Measurements from ENCODE around the gene NT5C.

Gene NT5C

GRCh38 chr17:75115555-75115954, 16.0 kb downstream of the NT5C start:
- no peak for DNase-seq (ENCODE audit: low read depth)

DNA sequence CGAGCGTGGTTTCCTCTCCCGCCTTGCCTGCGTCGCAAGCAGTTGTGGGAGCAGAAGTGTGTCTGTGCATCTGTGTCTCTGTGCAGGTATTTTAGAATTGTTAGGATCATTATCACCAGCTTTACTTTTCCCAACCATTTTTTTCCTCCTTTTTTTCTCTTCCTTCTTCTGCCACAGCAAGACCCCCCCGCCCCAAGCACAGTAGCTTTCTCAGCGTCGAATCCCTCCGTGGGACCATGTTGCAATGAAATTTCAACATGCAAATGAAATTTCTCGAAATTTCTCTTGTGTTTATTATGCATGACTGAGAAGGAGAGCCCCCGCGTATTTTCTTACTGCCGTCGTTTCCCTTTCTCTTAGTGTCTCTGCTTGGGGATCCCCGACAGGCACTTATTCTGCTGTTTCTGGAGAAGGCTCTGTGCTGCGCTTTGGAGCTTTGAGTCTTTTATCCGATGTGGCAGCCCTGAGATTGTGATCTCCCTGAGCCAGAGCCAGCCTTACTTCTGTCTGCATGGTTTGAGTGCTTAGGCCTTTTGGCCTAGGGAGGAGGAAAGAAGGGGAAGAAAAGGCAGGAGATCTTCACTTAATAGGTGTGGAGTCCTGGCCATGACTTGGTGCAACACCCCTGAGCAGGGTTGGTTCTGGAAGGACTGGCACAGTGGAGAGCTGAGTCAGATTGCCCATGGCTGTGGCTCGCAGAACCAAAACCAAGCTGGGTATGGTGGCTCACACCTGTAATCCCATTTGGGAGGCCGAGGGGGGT, 16.8 kb downstream of the NT5C start:
- DNase-seq (ENCODE audit: low read depth): no peak

GRCh38 chr17:75113798-75114551, 17.6 kb downstream of the NT5C start:
- peak; percentile 86 for DNase-seq (ENCODE audit: low read depth)

DNA sequence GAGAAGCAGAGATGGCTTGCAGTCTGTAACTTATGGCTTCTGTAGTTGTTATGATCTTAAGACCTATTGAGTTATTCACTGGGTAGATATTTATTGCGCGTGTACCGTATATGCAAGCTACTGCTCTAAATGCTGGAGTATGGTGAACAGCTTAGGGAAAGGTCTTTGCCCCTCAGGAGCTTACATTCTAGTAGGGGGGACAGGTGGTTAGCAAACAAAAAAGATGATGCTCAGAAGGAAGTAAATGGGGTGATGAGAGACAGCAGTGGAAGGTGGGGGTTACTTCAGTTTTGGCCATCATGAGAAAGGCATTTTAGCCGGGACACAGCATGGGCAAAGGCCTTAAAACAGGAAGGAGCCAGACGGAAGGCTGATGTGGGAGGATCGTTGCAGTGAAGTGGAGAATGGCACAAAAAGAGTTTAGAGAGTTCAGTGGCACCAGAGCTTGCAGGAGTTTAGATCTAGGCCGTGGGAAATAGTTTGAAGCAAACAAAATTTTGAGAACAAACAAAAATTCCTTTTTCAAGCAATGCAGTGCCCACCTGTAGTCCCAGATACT, 19.7 kb downstream of the NT5C start:
- DNase-seq (ENCODE audit: low read depth): no peak

GRCh38 chr17:75110234-75110937, 21.2 kb downstream of the NT5C start:
- DNase-seq (ENCODE audit: low read depth): no peak

DNA sequence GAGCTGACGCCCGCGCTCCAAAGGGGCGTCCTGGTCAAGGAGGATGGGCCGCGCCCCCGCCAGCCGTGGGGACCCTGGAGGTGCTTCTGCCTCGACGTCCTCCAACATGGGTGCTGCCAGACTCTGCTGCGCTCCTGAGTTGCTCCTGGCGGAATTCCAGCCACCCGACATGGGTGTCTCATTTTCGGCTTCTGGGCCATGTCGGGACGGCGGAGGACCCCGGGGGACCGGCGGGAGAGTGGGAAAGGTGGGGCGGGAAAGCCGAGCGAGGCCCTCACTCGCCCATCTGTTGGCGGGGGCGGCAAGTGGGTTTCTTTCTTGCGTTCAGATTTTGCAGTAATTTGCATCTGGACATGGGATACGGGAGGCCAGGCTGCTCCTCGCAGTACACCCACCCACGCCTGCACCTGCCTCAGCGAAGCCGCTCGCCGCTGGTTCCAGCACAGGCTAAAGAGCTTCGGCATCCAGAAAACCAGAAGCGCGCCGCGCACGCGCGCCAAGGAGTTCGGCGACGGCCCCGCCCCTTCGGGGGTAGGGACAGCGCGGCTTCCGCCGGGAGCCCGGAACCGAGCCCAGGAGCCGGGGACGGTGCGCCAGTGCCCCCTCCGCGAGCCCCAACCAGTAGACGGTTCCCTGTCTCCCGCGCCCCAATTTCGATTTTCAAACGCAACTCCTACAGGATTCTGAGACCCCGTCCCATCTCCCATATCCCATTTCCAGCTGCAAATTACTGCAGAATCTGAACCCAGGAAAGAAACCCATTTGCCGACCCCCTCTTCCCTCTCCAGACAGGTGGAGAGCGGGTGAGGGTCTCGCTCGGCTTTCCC, 21.9 kb downstream of the NT5C start, which contains the start of gene ARMC7:
TSS of gene ARMC7 (plus strand) at position 563 of the 827 bp plus-strand sequence. CDS start 320 bp downstream, outside the sequence.
- DNase-seq (ENCODE audit: low read depth): peak; percentile 82

DNA sequence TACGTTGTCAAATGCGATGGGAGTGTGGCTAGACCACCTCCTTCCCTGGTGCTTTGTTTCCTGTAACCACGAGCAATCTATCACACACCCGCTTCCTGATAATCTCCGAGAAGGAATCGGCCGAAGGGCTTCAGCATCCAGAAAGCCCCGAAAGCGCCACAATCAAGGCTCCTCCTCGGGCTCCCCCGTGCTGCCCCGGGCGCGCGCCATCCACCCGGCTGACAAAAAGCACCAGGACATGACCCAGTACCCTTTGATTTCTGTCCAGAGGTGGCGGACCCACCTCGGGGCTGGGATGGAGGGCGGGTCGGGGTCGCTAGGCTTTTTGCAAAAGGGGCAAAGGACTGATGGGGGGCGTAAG, 22.5 kb downstream of the NT5C start:
- no peak for DNase-seq (ENCODE audit: low read depth)

GRCh38 chr17:75108193-75108592, 23.3 kb downstream of the NT5C start:
- no peak for DNase-seq (ENCODE audit: low read depth)

GRCh38 chr17:75105126-75106080, 26.1 kb downstream of the NT5C start:
- no peak for DNase-seq (ENCODE audit: low read depth)

DNA sequence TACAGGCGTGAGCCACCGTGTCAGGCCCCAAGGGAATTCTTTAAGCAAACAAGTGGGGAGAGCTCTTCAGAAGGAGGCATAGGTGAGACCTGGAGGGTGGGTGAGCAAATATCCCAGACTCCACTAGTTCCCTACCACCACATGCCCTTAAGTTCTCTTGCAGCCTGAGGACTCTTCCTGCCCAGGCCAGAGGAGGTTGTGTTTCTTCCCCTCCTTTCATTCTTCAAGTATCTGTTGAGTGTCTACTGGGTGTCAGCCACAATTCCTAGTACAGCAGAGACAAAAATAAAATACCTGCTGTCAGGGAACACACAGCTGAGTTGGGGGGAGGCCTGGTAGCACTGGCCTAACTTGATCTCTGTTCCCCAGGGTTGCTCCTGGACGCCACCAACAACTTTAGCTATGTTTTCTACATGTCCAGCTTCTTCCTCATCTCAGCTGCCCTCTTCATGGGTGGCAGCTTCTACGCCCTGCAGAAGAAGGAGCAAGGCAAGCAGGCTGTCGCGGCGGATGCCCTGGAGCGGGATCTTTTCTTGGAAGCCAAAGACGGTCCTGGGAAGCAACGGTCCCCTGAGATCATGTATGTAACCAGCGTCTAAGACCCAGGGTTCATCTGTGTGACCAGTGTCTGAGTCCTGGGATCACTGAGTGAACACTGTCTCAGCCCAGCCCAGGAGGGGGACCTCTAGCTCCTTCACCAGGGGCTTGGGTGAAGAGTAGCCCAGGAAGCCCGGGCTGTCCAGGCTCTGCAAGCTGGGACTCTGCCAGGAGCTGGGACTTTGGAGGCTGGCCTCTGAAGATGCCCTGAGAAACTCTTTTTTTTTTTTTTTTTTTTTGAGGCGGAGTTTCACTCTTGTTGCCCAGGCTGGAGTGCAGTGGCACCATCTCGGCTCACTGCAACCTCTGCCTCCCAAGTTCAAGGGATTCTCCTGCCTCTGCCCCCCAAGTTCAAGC, 27.7 kb downstream of the NT5C start:
- no peak for DNase-seq (ENCODE audit: low read depth)

DNA sequence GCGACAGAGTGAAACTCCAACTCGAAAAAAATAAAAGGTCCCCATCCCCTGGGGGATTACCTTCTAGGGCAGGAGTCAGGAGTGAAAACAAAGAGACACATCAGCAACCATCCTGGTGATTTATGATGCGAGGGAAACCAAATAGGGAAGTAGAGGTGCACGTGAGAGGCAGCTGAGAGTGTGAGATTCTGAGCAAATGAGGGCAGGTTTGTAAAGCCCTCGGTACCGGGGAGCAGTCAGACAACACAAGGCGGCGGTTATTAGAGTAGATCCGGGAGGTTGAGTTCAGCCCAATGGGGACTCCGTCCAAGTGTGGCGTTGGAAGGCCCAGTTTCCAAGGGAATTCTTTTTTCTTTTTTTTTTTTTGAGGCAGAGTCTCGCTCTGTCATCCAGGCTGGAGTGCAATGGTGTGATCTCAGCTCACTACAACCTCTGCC, 29.1 kb downstream of the NT5C start:
- DNase-seq (ENCODE audit: low read depth): no peak

DNA sequence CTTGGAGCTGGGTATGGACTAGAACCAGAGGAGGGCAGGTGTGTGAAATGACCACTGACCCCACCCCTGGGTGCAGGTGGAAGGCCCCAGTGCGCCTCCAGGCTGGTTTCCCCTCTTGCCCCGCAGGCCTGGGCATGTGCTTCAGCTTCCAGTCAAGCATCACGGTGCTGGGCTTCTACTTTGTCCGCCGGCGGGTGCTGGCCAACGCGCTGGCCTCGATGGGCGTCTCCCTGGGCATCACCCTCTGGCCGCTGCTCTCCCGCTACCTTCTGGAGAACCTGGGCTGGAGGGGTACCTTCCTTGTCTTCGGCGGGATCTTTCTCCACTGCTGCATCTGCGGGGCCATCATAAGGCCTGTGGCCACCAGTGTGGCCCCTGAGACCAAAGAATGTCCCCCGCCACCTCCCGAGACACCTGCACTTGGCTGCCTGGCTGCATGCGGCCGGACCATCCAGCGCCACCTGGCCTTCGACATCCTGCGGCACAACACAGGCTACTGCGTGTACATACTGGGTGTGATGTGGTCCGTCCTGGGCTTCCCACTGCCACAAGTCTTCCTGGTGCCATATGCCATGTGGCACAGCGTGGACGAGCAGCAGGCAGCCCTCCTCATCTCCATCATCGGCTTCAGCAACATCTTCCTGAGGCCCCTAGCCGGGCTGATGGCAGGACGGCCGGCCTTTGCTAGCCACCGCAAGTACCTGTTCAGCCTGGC, 31.5 kb downstream of the NT5C start:
- DNase-seq (ENCODE audit: low read depth): no peak

GRCh38 chr17:75098861-75099260, 32.7 kb downstream of the NT5C start:
- no peak for DNase-seq (ENCODE audit: low read depth)

DNA sequence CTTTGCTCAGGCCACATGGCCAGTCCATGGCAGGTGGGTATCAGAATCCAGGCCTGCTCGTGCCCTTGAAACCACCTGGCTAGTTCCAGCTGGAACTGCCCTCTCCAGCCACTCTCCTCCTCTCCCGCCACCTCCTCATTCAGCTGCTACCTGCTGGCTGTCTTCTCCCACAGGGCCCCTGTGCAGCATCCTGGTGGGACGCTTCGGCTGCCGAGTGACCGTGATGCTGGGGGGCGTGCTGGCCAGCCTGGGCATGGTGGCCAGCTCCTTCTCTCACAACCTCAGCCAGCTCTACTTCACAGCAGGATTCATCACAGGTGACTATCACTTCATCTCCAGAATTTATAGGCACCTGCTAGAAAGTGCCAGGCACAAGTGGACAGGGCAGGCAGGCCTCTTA, 33.7 kb downstream of the NT5C start:
- DNase-seq (ENCODE audit: low read depth): no peak

DNA sequence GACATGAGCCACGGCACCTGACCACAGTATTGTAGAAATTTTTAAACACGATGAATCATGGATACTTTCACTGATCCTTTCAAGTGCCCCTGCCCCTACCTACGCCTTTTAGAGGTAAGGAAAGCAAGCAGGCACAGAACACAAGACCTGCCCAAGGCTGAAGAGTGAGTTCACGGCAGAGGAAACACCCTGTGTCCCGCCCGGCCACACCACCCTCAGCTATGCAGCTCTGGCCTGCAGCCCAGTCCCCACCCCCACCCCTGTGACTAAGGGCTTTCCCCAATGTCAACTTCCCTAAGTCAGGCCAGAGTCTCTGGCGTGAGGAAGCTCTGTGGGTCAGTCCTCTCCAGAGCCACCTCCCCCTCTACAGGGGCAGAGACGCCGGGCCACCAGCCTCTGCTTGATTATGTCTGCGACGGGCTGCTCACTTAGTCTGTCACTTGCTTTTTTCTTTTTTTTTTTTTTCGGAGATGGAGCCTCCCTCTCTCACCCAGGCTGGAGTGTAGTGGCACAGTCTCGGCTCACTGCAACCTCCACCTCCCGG, 35.4 kb downstream of the NT5C start:
- DNase-seq (ENCODE audit: low read depth): no peak

DNA sequence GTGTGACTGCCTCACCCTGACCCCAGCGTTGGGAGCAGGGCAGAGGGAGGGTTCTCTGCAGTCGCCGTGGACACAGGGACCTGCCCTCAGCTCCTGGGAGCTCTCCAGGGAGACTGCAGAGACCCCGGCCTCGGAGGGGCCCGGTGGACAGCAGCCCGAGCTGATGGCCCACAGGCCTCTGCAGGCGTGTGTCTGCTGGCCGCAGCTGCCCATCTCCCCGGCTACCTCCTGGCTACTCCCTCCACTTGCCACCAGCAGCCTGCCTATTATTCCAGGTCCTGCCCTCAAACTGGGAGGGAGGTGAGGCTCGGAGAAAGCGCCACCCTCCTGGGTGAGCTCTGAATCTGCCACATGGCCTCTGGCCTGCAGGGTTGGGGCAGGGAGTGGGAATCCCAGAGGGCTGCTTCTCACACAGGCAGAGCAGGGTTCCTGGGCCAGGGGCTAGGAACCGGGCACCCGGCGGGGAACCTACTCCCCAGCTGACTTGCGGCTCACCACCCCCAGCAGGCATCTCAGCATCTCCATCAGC, 36.6 kb downstream of the NT5C start:
- DNase-seq (ENCODE audit: low read depth): no peak

DNA sequence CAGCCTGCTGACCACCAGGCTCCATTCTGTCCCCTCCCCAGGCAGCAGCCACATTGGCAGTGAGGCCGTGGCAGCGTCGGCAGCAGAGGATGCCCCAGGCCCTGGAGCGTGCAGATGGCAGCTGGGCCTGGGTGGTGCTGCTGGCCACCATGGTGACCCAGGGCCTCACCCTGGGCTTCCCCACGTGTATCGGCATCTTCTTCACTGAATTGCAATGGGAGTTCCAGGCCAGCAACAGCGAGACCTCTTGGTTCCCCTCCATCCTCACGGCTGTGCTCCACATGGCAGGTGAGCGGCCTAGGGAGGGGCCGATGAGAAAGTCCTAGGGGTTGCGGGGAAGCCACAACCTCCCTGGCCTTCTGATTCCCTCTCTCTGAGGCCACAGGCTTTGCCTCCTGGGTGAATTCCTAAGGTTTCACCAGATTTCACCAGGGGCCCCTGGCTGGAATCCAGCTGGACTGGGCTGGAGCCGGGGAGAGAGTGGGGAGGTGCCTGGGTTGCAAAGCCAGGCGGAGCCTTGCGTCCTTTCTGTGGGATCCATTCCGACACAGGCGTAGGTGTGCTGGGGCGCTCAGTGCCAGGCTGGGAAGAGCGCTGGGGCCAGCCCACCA, 37.9 kb downstream of the NT5C start:
- DNase-seq (ENCODE audit: low read depth): no peak
